IPS-20b (cell line): ENCODE data around the gene FRMPD1.

Experiments used
- H3K27ac ChIP-seq: one replicate; pipeline ENCODE4 v1.5.1; 2013; ENCODE audit warnings: low read length
- H3K27me3 ChIP-seq: 2 replicates; pipeline ENCODE4 v1.6.1; 2013; ENCODE audit warnings: mild to moderate bottlenecking, low read length, inconsistent platforms; ENCODE audit not compliant: insufficient read depth
- H3K36me3 ChIP-seq: 2 replicates; pipeline ENCODE4 v1.6.1; 2013; ENCODE audit warnings: low read depth, mild to moderate bottlenecking, inconsistent platforms, low read length, moderate library complexity; ENCODE audit not compliant: insufficient read depth
- H3K4me1 ChIP-seq: 2 replicates; pipeline ENCODE4 v1.6.1; 2013; ENCODE audit warnings: mild to moderate bottlenecking, control low read depth, inconsistent platforms, low read length, moderate library complexity; ENCODE audit not compliant: insufficient read depth
- H3K4me3 ChIP-seq: 2 replicates; pipeline ENCODE4 v1.5.1; 2013; ENCODE audit warnings: mild to moderate bottlenecking, low read length, inconsistent platforms
- H3K9ac ChIP-seq: 2 replicates; pipeline ENCODE4 v1.6.1; 2013; ENCODE audit warnings: low read depth, mild to moderate bottlenecking, inconsistent platforms, low read length, moderate library complexity
- H3K9me3 ChIP-seq: 2 replicates; pipeline ENCODE4 v1.6.1; 2013; ENCODE audit warnings: mild to moderate bottlenecking, low read depth, low read length, inconsistent platforms; ENCODE audit not compliant: insufficient read depth

The FRMPD1 gene

GRCh38 chr9:37683531-37684371 lies 33.0 kb downstream of the FRMPD1 start:
- Histone ChIP-seq H3K27ac (no peak overlapping the region), H3K36me3 (no peaks in the 10 kb centered on the region), H3K9ac (no peak overlapping the region), H3K4me3 (no peak overlapping the region), H3K27me3 (no peaks in the 10 kb centered on the region; the same call in 1 of the 2 replicates), H3K9me3 (no peaks in the 10 kb centered on the region), H3K4me1 (no peaks in the 10 kb centered on the region)

DNA sequence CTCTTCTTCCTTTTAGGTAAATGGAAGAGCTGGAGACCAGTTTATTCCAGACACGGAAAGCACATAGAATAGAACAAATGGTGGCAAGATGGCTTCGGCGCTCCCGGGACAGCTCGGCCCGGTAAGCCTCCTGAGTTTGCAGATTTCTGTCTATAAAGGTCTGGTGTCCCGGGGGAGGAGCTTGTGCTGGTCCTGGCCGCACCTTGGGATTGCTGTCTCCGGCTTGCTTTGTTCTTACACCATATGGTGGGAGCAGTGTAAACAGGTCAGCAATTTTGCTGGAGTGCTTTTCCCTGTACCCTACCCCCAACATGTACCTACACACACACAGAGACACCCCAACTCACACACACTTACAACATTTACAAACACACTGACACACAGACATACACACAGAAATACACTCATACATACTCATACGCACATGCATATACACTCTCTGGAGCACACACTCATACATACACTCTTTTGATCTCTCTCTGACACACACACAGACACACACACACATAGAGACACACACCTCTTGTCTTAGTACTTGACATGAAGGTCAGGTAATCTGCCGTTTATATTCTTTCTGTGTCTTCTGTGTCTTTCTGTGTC lies 42.0 kb downstream of the FRMPD1 start:
- no peak overlapping the region for H3K27ac ChIP-seq
- no peak overlapping the region for H3K4me3 ChIP-seq
- H3K9ac ChIP-seq = no peak overlapping the region
- H3K27me3 ChIP-seq = no peaks in the 10 kb centered on the region
- H3K4me1 ChIP-seq = no peaks in the 10 kb centered on the region
- no peaks in the 10 kb centered on the region for H3K9me3 ChIP-seq
- no peaks in the 10 kb centered on the region for H3K36me3 ChIP-seq

DNA sequence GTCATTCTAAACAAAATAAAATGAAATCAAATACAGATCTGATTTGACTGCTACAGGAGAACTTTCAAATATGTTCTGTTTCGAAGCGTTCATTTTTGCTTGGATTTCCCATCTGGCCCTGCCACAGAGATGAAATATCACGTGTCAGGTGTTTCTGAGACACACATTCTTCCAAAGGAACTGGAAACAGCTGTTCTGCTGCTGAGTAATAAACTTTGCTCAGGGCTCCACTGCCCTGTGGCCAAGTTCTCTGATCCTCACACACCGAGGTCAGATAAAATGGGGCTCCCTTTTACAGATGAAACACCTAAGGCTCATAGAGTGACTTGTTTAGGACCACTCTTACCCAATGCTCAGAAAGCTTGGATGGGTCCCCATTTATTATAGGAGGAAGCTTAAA lies 42.5 kb downstream of the FRMPD1 start:
- Histone ChIP-seq H3K4me3 (no peak overlapping the region), H3K36me3 (no peaks in the 10 kb centered on the region), H3K4me1 (no peaks in the 10 kb centered on the region), H3K27ac (no peak overlapping the region), H3K9me3 (no peaks in the 10 kb centered on the region), H3K9ac (no peak overlapping the region), H3K27me3 (no peaks in the 10 kb centered on the region)

GRCh38 chr9:37694355-37694754 lies 43.6 kb downstream of the FRMPD1 start:
- Histone ChIP-seq H3K27ac (no peak overlapping the region), H3K4me1 (no peaks in the 10 kb centered on the region), H3K36me3 (no peaks in the 10 kb centered on the region), H3K9me3 (no peaks in the 10 kb centered on the region), H3K27me3 (no peaks in the 10 kb centered on the region), H3K9ac (no peak overlapping the region), H3K4me3 (no peak overlapping the region)

GRCh38 chr9:37696528-37696927 lies 45.8 kb downstream of the FRMPD1 start:
- no peak overlapping the region for H3K4me3 ChIP-seq
- no peaks in the 10 kb centered on the region for H3K27me3 ChIP-seq
- no peak overlapping the region for H3K9ac ChIP-seq
- no peaks in the 10 kb centered on the region for H3K9me3 ChIP-seq
- H3K27ac ChIP-seq = no peak overlapping the region
- no peaks in the 10 kb centered on the region for H3K36me3 ChIP-seq
- H3K4me1 ChIP-seq = no peaks in the 10 kb centered on the region

DNA sequence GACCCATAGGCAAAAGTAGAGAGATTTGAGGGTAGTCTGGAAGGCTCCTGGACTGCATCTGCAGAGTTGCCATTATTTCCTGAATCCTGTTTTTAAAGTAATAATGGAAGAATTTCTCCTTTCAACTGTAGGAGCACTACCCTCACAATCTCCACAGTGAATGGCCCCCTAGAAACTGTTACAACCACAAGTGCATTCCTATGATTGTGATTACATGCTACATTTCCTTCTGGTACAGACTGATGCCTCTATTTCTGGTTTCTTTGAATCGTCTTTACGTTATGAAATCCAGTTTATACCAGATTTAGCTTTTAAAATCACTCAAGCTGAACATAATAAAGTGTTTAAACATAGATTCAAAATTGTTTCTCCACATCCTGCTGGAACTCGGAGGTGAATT lies 49.4 kb downstream of the FRMPD1 start:
- Histone ChIP-seq H3K9me3 (no peaks in the 10 kb centered on the region), H3K4me3 (no peak overlapping the region), H3K27ac (no peak overlapping the region), H3K36me3 (no peaks in the 10 kb centered on the region), H3K4me1 (no peaks in the 10 kb centered on the region), H3K27me3 (no peaks in the 10 kb centered on the region), H3K9ac (no peak overlapping the region)

GRCh38 chr9:37700900-37701299 lies 50.1 kb downstream of the FRMPD1 start:
- Histone ChIP-seq H3K4me1 (no peaks in the 10 kb centered on the region), H3K9me3 (no peaks in the 10 kb centered on the region), H3K9ac (no peak overlapping the region), H3K27ac (no peak overlapping the region), H3K4me3 (no peak overlapping the region), H3K36me3 (no peaks in the 10 kb centered on the region), H3K27me3 (no peaks in the 10 kb centered on the region)

DNA sequence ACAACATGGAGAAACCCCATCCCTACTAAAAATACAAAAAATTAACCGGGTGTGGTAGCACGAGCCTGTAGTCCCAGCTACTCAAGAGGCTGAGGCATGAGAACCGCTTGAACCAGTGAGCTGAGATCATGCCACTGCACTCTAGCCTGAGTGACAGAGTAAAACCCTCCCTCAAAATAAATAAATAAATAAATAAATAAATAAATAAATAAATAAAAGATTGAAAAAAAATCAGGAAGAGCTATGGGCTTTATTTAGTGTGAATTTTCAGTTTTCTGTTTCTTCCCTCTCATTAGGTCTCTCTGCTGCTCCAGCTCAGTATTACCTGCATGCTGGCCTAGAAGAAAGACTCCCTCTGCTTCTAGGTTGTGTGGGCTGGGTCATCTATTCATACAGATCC lies 55.0 kb downstream of the FRMPD1 start:
- Histone ChIP-seq H3K9ac (no peak overlapping the region), H3K9me3 (no peaks in the 10 kb centered on the region), H3K4me1 (no peaks in the 10 kb centered on the region), H3K4me3 (no peak overlapping the region), H3K36me3 (no peaks in the 10 kb centered on the region), H3K27ac (no peak overlapping the region), H3K27me3 (peaks cover 6% of the 10 kb centered on the region; the same call in 1 of the 2 replicates)

DNA sequence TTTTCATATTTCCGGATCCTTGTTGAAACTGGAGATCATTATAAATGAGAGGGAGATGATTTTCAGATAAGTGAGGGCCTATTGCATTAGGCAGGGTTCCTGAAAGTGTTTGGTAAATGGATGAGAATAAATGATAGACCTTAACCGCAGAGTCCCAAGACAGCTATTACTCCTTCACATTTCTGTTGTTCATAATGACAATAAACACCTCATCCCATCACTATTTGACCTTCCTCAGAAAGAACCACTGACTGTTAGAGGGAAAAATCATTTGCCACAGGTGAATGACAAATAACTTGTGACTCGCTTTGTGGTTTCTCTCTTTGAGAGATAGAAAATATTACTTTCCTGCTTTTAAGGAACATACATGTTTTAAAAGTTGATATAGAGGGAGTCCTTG lies 55.5 kb downstream of the FRMPD1 start:
- Histone ChIP-seq H3K27ac (no peak overlapping the region), H3K4me1 (no peaks in the 10 kb centered on the region), H3K9me3 (no peaks in the 10 kb centered on the region), H3K9ac (no peak overlapping the region), H3K36me3 (no peaks in the 10 kb centered on the region), H3K4me3 (no peak overlapping the region), H3K27me3 (peaks cover 6% of the 10 kb centered on the region; the same call in 1 of the 2 replicates)

GRCh38 chr9:37707748-37708147 lies 57.0 kb downstream of the FRMPD1 start:
- no peaks in the 10 kb centered on the region for H3K4me1 ChIP-seq
- H3K36me3 ChIP-seq = no peaks in the 10 kb centered on the region
- H3K9me3 ChIP-seq = no peaks in the 10 kb centered on the region
- H3K9ac ChIP-seq = no peak overlapping the region
- no peak overlapping the region for H3K4me3 ChIP-seq
- no peak overlapping the region for H3K27ac ChIP-seq
- H3K27me3 ChIP-seq = peaks cover 6% of the 10 kb centered on the region; the same call in 1 of the 2 replicates

DNA sequence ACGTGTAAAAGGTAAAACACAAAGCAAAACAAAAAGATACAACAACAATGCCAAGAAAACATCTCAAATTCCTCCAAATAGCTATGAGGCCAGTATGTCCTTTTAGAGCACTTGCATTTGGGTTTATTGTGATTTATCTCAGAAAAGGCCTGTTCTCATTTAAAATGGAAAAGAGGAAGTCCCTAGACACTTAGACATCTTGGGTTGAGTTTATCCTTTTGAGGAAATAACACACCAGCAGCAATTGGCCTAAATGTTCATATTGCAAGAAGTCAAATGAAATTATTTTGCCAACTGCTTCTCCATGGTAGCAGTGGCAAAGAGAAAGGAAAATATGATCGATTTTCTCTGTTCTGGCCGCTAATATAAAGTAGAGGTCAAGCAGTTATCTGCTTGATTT lies 59.3 kb downstream of the FRMPD1 start:
- H3K27ac ChIP-seq = no peak overlapping the region

GRCh38 chr9:37715260-37715659 lies 64.5 kb downstream of the FRMPD1 start:
- H3K27ac ChIP-seq = no peak overlapping the region
- H3K4me3 ChIP-seq = no peak overlapping the region
- H3K36me3 ChIP-seq = no peaks in the 10 kb centered on the region
- no peak overlapping the region for H3K9ac ChIP-seq
- H3K9me3 ChIP-seq = no peaks in the 10 kb centered on the region
- no peaks in the 10 kb centered on the region for H3K27me3 ChIP-seq
- H3K4me1 ChIP-seq = no peaks in the 10 kb centered on the region

More for the DNA sequence above, 59.3 kb downstream of the FRMPD1 start:
- no peak overlapping the region for H3K4me3 ChIP-seq
- peaks cover 6% of the 10 kb centered on the region; the same call in 1 of the 2 replicates for H3K27me3 ChIP-seq
- H3K36me3 ChIP-seq = no peaks in the 10 kb centered on the region
- H3K9ac ChIP-seq = no peak overlapping the region
- no peaks in the 10 kb centered on the region for H3K9me3 ChIP-seq
- H3K4me1 ChIP-seq = no peaks in the 10 kb centered on the region
